HCT116 (cell line): ENCODE results near the gene IGIP. TPM values are rescaled to one million over a fixed set of nuclear protein-coding genes. Genes with fewer than 3 reads are reported as not detected.

Experiments
- ATAC-seq: fragments of 200-7000 bp; cut with Tn5 transposase; 2 replicates; pipeline ENCODE4 v1.9.1; 2020; ENCODE audit warnings: mild to moderate bottlenecking, moderate library complexity
- BruUV-seq: library from RNA; stranded (reverse); fragments of 400-500 nt; replicated peaks from 2 replicates; lab custom pipeline; 2021; lab: Mats Ljungman, UMichigan
- CTCF ChIA-PET: fragments of 300-600 bp; sonication (Branson Sonifier 250); formaldehyde crosslinking; loops from one replicate; lab custom pipeline; 2021; ENCODE audit warnings: antibody characterized with exemption; lab: Charles Lee
- POLR2A ChIA-PET: fragments of 300-600, 350-600 bp; sonication (Branson Sonifier 250); formaldehyde crosslinking; loops from one replicate; lab custom pipeline; 2021; ENCODE audit warnings: antibody characterized with exemption; lab: Charles Lee
- RAD21 ChIA-PET, 2 experiments: fragments of 300-600 bp; sonication (Branson Sonifier 250); formaldehyde crosslinking; loops; one replicate each; lab custom pipeline; 2023; ENCODE audit warnings: low total read pairs in 2 of 2; ENCODE audit not compliant: uncharacterized antibody in 2 of 2, unreplicated experiment in 2 of 2, low non-redundant PET in 1 of 2; lab: Charles Lee
- DNase-seq: peaks from one replicate; pipeline ENCODE4 v3.0.0-alpha.2; 2010; ENCODE audit warnings: low read depth, low spot score
- H2AFZ ChIP-seq: fragments of 200-600 bp; shearing (Covaris generic), sonication (generic); 2 replicates; pipeline ENCODE4 v1.6.1; 2017; ENCODE audit warnings: low read depth, mixed run types, mixed read lengths, antibody characterized with exemption, low read length; ENCODE audit not compliant: poor library complexity, severe bottlenecking
- H3K27ac ChIP-seq: 2 replicates; pipeline ENCODE4 v1.5.1; 2012; ENCODE audit warnings: low read depth, low read length
- H3K27me3 ChIP-seq: fragments of 200-600 bp; sonication (generic); 2 replicates; pipeline ENCODE4 v1.6.1; 2016; ENCODE audit warnings: mixed run types, low read length, mixed read lengths; ENCODE audit not compliant: insufficient read depth
- H3K36me3 ChIP-seq, 2 experiments: fragments of 200-500 bp in 1 of 2; fragments of 200-600 bp in 1 of 2; sonication (Bioruptor generic) in 1 of 2; sonication (generic) in 1 of 2; 2 replicates each; pipeline versions ENCODE4 v1.5.1 to v1.6.1; 2014 to 2016; ENCODE audit warnings: low read length in 2 of 2, inconsistent platforms in 1 of 2, mixed read lengths in 1 of 2, mixed run types in 1 of 2; ENCODE audit not compliant: insufficient read depth in 2 of 2, control insufficient read depth in 1 of 2
- H3K4me1 ChIP-seq, 2 experiments: fragments of 200-600 bp in 1 of 2; sonication (generic) in 1 of 2; 2 replicates each; pipeline versions ENCODE4 v1.5.1 to v1.6.1; 2012 to 2017; ENCODE audit warnings: low read length in 2 of 2, inconsistent platforms in 1 of 2, mild to moderate bottlenecking in 1 of 2, mixed read lengths in 1 of 2, mixed run types in 1 of 2, moderate library complexity in 1 of 2; ENCODE audit not compliant: insufficient read depth in 2 of 2, control insufficient read depth in 1 of 2
- H3K4me2 ChIP-seq: fragments of 200-600 bp; sonication (generic); 2 replicates; pipeline ENCODE4 v1.6.1; 2017; ENCODE audit warnings: mixed run types, low read length, mixed read lengths
- H3K4me3 ChIP-seq, 2 experiments: fragments of 200-600 bp in 1 of 2; sonication (generic) in 1 of 2; replicated peaks in 1 of 2; 2 replicates each; pipeline ENCODE4 v1.5.1; 2011 to 2016; ENCODE audit warnings: low read length in 2 of 2, control low read depth in 1 of 2, low read depth in 1 of 2, mild to moderate bottlenecking in 1 of 2, mixed read lengths in 1 of 2, mixed run types in 1 of 2
- H3K79me2 ChIP-seq: fragments of 200-600 bp; sonication (generic); 2 replicates; pipeline ENCODE4 v1.6.1; 2017; ENCODE audit warnings: mild to moderate bottlenecking, mixed run types, low read length, moderate library complexity, mixed read lengths; ENCODE audit not compliant: insufficient read depth
- H3K9ac ChIP-seq: fragments of 200-600 bp; sonication (generic); 2 replicates; pipeline ENCODE4 v1.6.1; 2016; ENCODE audit warnings: low read length, mixed read lengths
- H3K9me2 ChIP-seq: fragments of 200-600 bp; sonication (generic), shearing (Covaris generic); 2 replicates; pipeline ENCODE4 v1.6.1; 2017; ENCODE audit warnings: mixed run types, mild to moderate bottlenecking, moderate library complexity; ENCODE audit not compliant: insufficient read depth
- H3K9me3 ChIP-seq, 2 experiments: fragments of 200-500 bp in 1 of 2; fragments of 200-600 bp in 1 of 2; sonication (Bioruptor generic) in 1 of 2; sonication (generic) in 1 of 2; 2 replicates each; pipeline ENCODE4 v1.6.1; 2014 to 2017; ENCODE audit warnings: low read length in 2 of 2, mixed read lengths in 2 of 2, inconsistent platforms in 1 of 2, low read depth in 1 of 2, mild to moderate bottlenecking in 1 of 2, mixed run types in 1 of 2, moderate library complexity in 1 of 2; ENCODE audit not compliant: control insufficient read depth in 1 of 2, insufficient read depth in 1 of 2
- H4K20me1 ChIP-seq: fragments of 200-600 bp; sonication (generic), shearing (Covaris generic); 2 replicates; pipeline ENCODE4 v1.6.1; 2017; ENCODE audit warnings: mixed run types, mild to moderate bottlenecking, moderate library complexity; ENCODE audit not compliant: insufficient read depth
- CBX3 ChIP-seq: IDR thresholded peaks from 2 replicates; pipeline ENCODE4 v1.6.1; 2012; ENCODE audit warnings: low read depth
- CEBPB ChIP-seq: IDR thresholded peaks from 2 replicates; pipeline ENCODE4 v1.6.1; 2012; ENCODE audit warnings: low read depth
- CTCF ChIP-seq, 3 experiments: fragments of 200-600 bp in 1 of 3; sonication (generic) in 1 of 3; IDR thresholded peaks in 2 of 3; conservative IDR thresholded peaks in 1 of 3; 2 replicates each; pipeline ENCODE4 v1.5.1; 2012 to 2017; ENCODE audit warnings: low read depth in 2 of 3, low read length in 2 of 3, antibody characterized with exemption in 1 of 3, borderline replicate concordance in 1 of 3, control low read depth in 1 of 3, mild to moderate bottlenecking in 1 of 3, mixed read lengths in 1 of 3, mixed run types in 1 of 3, moderate library complexity in 1 of 3; ENCODE audit not compliant: insufficient read depth in 1 of 3
- MAX ChIP-seq: IDR thresholded peaks from 2 replicates; pipeline ENCODE4 v1.6.1; 2012
- POLR2AphosphoS5 ChIP-seq: IDR thresholded peaks from 2 replicates; pipeline ENCODE4 v1.6.1; 2011; ENCODE audit warnings: mild to moderate bottlenecking, low read depth, low read length, moderate library complexity
- RAD21 ChIP-seq: IDR thresholded peaks from 2 replicates; pipeline ENCODE4 v1.6.1; 2012; ENCODE audit warnings: low read depth, mild to moderate bottlenecking
- SIN3A ChIP-seq: IDR thresholded peaks from 2 replicates; pipeline ENCODE4 v1.6.1; 2012; ENCODE audit warnings: low read depth
- SRF ChIP-seq: IDR thresholded peaks from 2 replicates; pipeline ENCODE4 v1.6.1; 2012; ENCODE audit warnings: low read depth
- TCF7L2 ChIP-seq: IDR thresholded peaks from 2 replicates; pipeline ENCODE4 v1.7.0; 2011; ENCODE audit warnings: borderline replicate concordance, inconsistent platforms; ENCODE audit not compliant: insufficient read depth, insufficient read length; ENCODE audit errors: extremely low read depth
- ZFX ChIP-seq: fragments of 450-650 bp; IDR thresholded peaks from 2 replicates; pipeline ENCODE4 v1.6.1; 2017
- intact Hi-C: fragments of 100-400 bp; cut with micrococcal nuclease; formaldehyde crosslinking; loops from 2 replicates; pipeline ENCODE4 v1.10.0; 2022
- total RNA-seq: library from RNA; stranded (reverse); gene quantifications from one replicate; pipeline ENCODE4 v1.2.1, GENCODE V29; 2021; ENCODE audit not compliant: unreplicated experiment
- TF ChIP-seq, protein P1 (sequence below): IDR thresholded peaks from 2 replicates; pipeline ENCODE4 v1.6.1; 2012; ENCODE audit warnings: low read depth
- TF ChIP-seq, protein P2 (sequence below): IDR thresholded peaks from 2 replicates; pipeline ENCODE4 v1.6.1; 2011; ENCODE audit warnings: mild to moderate bottlenecking, low read length, moderate library complexity; ENCODE audit not compliant: insufficient replicate concordance; ENCODE audit errors: extremely low read depth

IGIP gene
- total RNA-seq, 1 experiment from 2014 or later = 5.2 TPM

GRCh38 chr5:140169410-140169809 lies 43.7 kb downstream of the IGIP start:
- no peak for TF ChIP-seq POLR2AphosphoS5
- no peak for TF ChIP-seq ZFX
- TF ChIP-seq SRF = no peak
- TF ChIP-seq RAD21 = peak; percentile 78
- TF ChIP-seq CTCF (IDR thresholded peaks at IDR 0.05 in 2 of 3, conservative IDR thresholded peaks at IDR 0.05 in 1 of 3; ENCODE audit: borderline replicate concordance in 1 of 3, insufficient read depth in 1 of 3, low read depth in 2 of 3, low read length in 2 of 3) = peak; percentile 21 to 65 (median 34); a peak in 3 of 6 replicates
- ChIA-PET POLR2A (interaction anchor here (1.1 kb wide), 1 partner anchor 177 kb away, joined by 3 read pairs; the partner anchor contains the start of gene HBEGF), RAD21 (interaction anchor here (0.8 to 1.6 kb wide), 8 partner anchors 11 to 189 kb away, joined by 3 to 6 read pairs (median 4); no protein-coding TSS in a partner anchor), CTCF (interaction anchor here (0.8 to 2.3 kb wide), 13 partner anchors 10 to 394 kb away, joined by 3 to 19 read pairs (median 4); no protein-coding TSS in a partner anchor)
- H3K36me3 ChIP-seq = no peaks in the 10 kb centered on the region
- H3K9me3 ChIP-seq = no peaks in the 10 kb centered on the region
- H3K4me3 ChIP-seq = no peak overlapping the region
- peak overlapping the region; percentile 19; the same call in 1 of the 2 replicates for H3K4me2 ChIP-seq
- no peak overlapping the region for H3K9ac ChIP-seq
- H3K27me3 ChIP-seq = no peaks in the 10 kb centered on the region
- H4K20me1 ChIP-seq = no peaks in the 10 kb centered on the region
- H3K4me1 ChIP-seq = peaks cover 3 to 16% of the 10 kb centered on the region in 2 experiments; a peak in 3 of 4 replicates
- no TSS peak for BruUV-seq
- ATAC-seq (peak; percentile 83), DNase-seq (no peak)
- H3K27ac ChIP-seq = no peak overlapping the region
- intact Hi-C loops = no loop called here
- no peaks in the 10 kb centered on the region for H3K9me2 ChIP-seq
- no peaks in the 10 kb centered on the region for H3K79me2 ChIP-seq
- H2AFZ ChIP-seq = peak overlapping the region; percentile 18

- intact Hi-C loops = no loop called here
- RAD21 ChIA-PET = no interaction called here
These were observed 46.7 kb downstream of the IGIP start for GRCh38 chr5:140172483-140172882.

More at GRCh38 chr5:140172483-140172882, 46.7 kb downstream of the IGIP start:
- Histone ChIP-seq H3K36me3 (no peaks in the 10 kb centered on the region), H3K4me2 (no peak overlapping the region), H3K79me2 (peaks cover 19% of the 10 kb centered on the region), H4K20me1 (no peaks in the 10 kb centered on the region), H3K9ac (no peak overlapping the region), H3K27me3 (no peaks in the 10 kb centered on the region), H3K4me3 (no peak overlapping the region), H3K4me1 (peaks cover 8 to 31% of the 10 kb centered on the region in 2 experiments; a peak in 3 of 4 replicates), H3K9me3 (no peaks in the 10 kb centered on the region), H3K9me2 (no peaks in the 10 kb centered on the region), H3K27ac (no peak overlapping the region), H2AFZ (no peak overlapping the region)
- ATAC-seq = no peak
- TF ChIP-seq TCF7L2 (no peak), MAX (no peak), CBX3 (no peak), SIN3A (no peak), CEBPB (no peak)
- TF ChIP-seq, protein P1, sequence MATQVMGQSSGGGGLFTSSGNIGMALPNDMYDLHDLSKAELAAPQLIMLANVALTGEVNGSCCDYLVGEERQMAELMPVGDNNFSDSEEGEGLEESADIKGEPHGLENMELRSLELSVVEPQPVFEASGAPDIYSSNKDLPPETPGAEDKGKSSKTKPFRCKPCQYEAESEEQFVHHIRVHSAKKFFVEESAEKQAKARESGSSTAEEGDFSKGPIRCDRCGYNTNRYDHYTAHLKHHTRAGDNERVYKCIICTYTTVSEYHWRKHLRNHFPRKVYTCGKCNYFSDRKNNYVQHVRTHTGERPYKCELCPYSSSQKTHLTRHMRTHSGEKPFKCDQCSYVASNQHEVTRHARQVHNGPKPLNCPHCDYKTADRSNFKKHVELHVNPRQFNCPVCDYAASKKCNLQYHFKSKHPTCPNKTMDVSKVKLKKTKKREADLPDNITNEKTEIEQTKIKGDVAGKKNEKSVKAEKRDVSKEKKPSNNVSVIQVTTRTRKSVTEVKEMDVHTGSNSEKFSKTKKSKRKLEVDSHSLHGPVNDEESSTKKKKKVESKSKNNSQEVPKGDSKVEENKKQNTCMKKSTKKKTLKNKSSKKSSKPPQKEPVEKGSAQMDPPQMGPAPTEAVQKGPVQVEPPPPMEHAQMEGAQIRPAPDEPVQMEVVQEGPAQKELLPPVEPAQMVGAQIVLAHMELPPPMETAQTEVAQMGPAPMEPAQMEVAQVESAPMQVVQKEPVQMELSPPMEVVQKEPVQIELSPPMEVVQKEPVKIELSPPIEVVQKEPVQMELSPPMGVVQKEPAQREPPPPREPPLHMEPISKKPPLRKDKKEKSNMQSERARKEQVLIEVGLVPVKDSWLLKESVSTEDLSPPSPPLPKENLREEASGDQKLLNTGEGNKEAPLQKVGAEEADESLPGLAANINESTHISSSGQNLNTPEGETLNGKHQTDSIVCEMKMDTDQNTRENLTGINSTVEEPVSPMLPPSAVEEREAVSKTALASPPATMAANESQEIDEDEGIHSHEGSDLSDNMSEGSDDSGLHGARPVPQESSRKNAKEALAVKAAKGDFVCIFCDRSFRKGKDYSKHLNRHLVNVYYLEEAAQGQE = no peak
- TF ChIP-seq, protein P2, sequence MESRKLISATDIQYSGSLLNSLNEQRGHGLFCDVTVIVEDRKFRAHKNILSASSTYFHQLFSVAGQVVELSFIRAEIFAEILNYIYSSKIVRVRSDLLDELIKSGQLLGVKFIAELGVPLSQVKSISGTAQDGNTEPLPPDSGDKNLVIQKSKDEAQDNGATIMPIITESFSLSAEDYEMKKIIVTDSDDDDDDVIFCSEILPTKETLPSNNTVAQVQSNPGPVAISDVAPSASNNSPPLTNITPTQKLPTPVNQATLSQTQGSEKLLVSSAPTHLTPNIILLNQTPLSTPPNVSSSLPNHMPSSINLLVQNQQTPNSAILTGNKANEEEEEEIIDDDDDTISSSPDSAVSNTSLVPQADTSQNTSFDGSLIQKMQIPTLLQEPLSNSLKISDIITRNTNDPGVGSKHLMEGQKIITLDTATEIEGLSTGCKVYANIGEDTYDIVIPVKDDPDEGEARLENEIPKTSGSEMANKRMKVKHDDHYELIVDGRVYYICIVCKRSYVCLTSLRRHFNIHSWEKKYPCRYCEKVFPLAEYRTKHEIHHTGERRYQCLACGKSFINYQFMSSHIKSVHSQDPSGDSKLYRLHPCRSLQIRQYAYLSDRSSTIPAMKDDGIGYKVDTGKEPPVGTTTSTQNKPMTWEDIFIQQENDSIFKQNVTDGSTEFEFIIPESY = no peak
- DNase-seq = no peak
- BruUV-seq = no TSS peak
- POLR2A ChIA-PET = no interaction called here
- CTCF ChIA-PET = no interaction called here
